Trophoblast cell (in vitro differentiated cells and primary cell): ENCODE measurements around the gene CISTR.

Experiments used
- DNase-seq, 2 donors: peaks; one replicate each; pipeline ENCODE4 v3.0.0-alpha.2; 2016
- H2AFZ ChIP-seq: 2 replicates; pipeline ENCODE4 v1.6.1; 2013; ENCODE audit warnings: low read length, moderate library complexity, mild to moderate bottlenecking; ENCODE audit not compliant: insufficient read depth, poor library complexity
- H2AK5ac ChIP-seq: 2 replicates; pipeline ENCODE4 v1.6.1; 2013; ENCODE audit warnings: mild to moderate bottlenecking, low read length
- H2BK120ac ChIP-seq: 2 replicates; pipeline ENCODE4 v1.6.1; 2013; ENCODE audit warnings: low read length, mild to moderate bottlenecking, moderate library complexity; ENCODE audit not compliant: insufficient read depth, poor library complexity
- H2BK12ac ChIP-seq: 2 replicates; pipeline ENCODE4 v1.6.1; 2013; ENCODE audit warnings: mild to moderate bottlenecking, low read length, moderate library complexity
- H2BK5ac ChIP-seq: 2 replicates; pipeline ENCODE4 v1.6.1; 2013; ENCODE audit warnings: low read length, low read depth, moderate library complexity, mild to moderate bottlenecking; ENCODE audit not compliant: poor library complexity
- H3K14ac ChIP-seq: 2 replicates; pipeline ENCODE4 v1.6.1; 2013; ENCODE audit warnings: mild to moderate bottlenecking, low read length
- H3K18ac ChIP-seq: 2 replicates; pipeline ENCODE4 v1.6.1; 2013; ENCODE audit warnings: mild to moderate bottlenecking, low read length
- H3K23ac ChIP-seq: 2 replicates; pipeline ENCODE4 v1.6.1; 2013; ENCODE audit warnings: low read length
- H3K27ac ChIP-seq: 2 replicates; pipeline ENCODE4 v1.5.1; 2013; ENCODE audit warnings: low read depth, mild to moderate bottlenecking, inconsistent platforms, low read length, moderate library complexity
- H3K27me3 ChIP-seq: 2 replicates; pipeline ENCODE4 v1.6.1; 2013; ENCODE audit warnings: inconsistent platforms, mild to moderate bottlenecking, low read length, moderate library complexity; ENCODE audit not compliant: insufficient read depth
- H3K36me3 ChIP-seq, 2 experiments: 1 replicate in 1 of 2; 2 replicates in 1 of 2; pipeline ENCODE4 v1.6.1; 2013; ENCODE audit warnings: low read length in 2 of 2, mild to moderate bottlenecking in 2 of 2, moderate library complexity in 1 of 2; ENCODE audit not compliant: insufficient read depth in 2 of 2, control insufficient read depth in 1 of 2
- H3K4ac ChIP-seq: 2 replicates; pipeline ENCODE4 v1.6.1; 2013; ENCODE audit warnings: low read depth, mild to moderate bottlenecking, low read length, moderate library complexity
- H3K4me1 ChIP-seq, 2 experiments: 1 replicate in 1 of 2; 2 replicates in 1 of 2; pipeline ENCODE4 v1.6.1; 2013; ENCODE audit warnings: low read length in 2 of 2, mild to moderate bottlenecking in 2 of 2, moderate library complexity in 1 of 2; ENCODE audit not compliant: insufficient read depth in 2 of 2, control insufficient read depth in 1 of 2
- H3K4me2 ChIP-seq: 2 replicates; pipeline ENCODE4 v1.6.1; 2013; ENCODE audit warnings: inconsistent platforms, mild to moderate bottlenecking, low read length, moderate library complexity
- H3K4me3 ChIP-seq: 2 replicates; pipeline ENCODE4 v1.5.1; 2013; ENCODE audit warnings: mild to moderate bottlenecking, low read depth, low read length, inconsistent platforms
- H3K79me1 ChIP-seq: one replicate; pipeline ENCODE4 v1.6.1; 2013; ENCODE audit warnings: low read length
- H3K79me2 ChIP-seq: 2 replicates; pipeline ENCODE4 v1.6.1; 2013; ENCODE audit warnings: low read length, mild to moderate bottlenecking; ENCODE audit not compliant: control insufficient read depth, insufficient read depth, poor library complexity
- H3K9ac ChIP-seq: 2 replicates; pipeline ENCODE4 v1.6.1; 2013; ENCODE audit warnings: mild to moderate bottlenecking, low read length
- H3K9me3 ChIP-seq: 2 replicates; pipeline ENCODE4 v1.6.1; 2013; ENCODE audit warnings: low read depth, mild to moderate bottlenecking, control low read depth, inconsistent platforms, low read length; ENCODE audit not compliant: insufficient read depth
- H4K12ac ChIP-seq: 2 replicates; pipeline ENCODE4 v1.6.1; 2013; ENCODE audit warnings: low read depth, mild to moderate bottlenecking, low read length, moderate library complexity
- H4K8ac ChIP-seq: 2 replicates; pipeline ENCODE4 v1.6.1; 2013; ENCODE audit warnings: low read depth, mild to moderate bottlenecking, low read length, moderate library complexity
- H4K91ac ChIP-seq: one replicate; pipeline ENCODE4 v1.6.1; 2013; ENCODE audit warnings: low read depth, mild to moderate bottlenecking, low read length, moderate library complexity
- WGBS: extraction: QIAGEN DNeasy Blood & Tissue Kit; methylation state at CpG from one replicate; pipeline ENCODE4 v1.1.7; 2013; ENCODE audit warnings: missing lambda C conversion rate; ENCODE audit not compliant: insufficient read length, insufficient coverage; ENCODE audit errors: extremely low coverage; 5-methylcytosine and 5-hydroxymethylcytosine counted together

The CISTR gene

DNA sequence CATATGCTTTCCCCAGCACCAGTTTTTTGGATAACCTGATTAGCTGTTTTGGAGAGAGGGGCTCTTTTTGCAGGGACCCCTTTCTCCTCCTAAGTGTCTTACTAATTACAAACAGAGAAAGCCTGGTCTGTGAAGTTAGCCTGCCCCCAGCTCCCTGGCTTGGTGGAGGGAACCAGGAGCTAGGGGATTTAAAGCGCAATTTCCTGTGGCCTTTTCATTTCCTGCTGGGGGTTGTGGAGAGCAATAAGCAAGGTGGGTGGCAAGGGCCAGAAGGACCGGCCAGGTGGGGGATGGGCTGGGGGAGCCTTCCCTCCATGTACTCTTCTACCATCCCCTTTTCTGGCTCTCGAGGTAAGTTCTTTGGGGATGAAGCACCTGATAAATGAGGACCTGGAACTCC lies 4.1 kb upstream of the CISTR start:
- no CpG with 5 or more reads among the region's 3 CpGs for WGBS
- Histone ChIP-seq H2AFZ (no peak overlapping the region), H2BK12ac (no peak overlapping the region), H2BK120ac (no peak overlapping the region), H2BK5ac (no peak overlapping the region), H3K18ac (no peak overlapping the region), H2AK5ac (no peak overlapping the region), H3K4me2 (no peak overlapping the region), H3K36me3 (no peaks in the 10 kb centered on the region), H3K4me3 (no peak overlapping the region), H3K23ac (no peak overlapping the region), H3K27me3 (peaks cover 46% of the 10 kb centered on the region), H3K79me1 (no peaks in the 10 kb centered on the region), H3K27ac (no peak overlapping the region), H3K4ac (no peak overlapping the region), H3K14ac (no peak overlapping the region), H4K12ac (no peak overlapping the region), H3K79me2 (no peaks in the 10 kb centered on the region), H3K9me3 (peaks cover 4% of the 10 kb centered on the region), H4K8ac (no peak overlapping the region), H4K91ac (no peak overlapping the region), H3K4me1 (peaks cover 6 to 8% of the 10 kb centered on the region in 2 experiments), H3K9ac (no peak overlapping the region)
- no peak for DNase-seq

GRCh38 chr12:53755451-53755891 lies 3.7 kb upstream of the CISTR start:
- no peak overlapping the region for H3K4me2 ChIP-seq
- peaks cover 4% of the 10 kb centered on the region for H3K9me3 ChIP-seq
- WGBS, result no CpG with 5 or more reads among the region's 4 CpGs
- H3K36me3 ChIP-seq, result no peaks in the 10 kb centered on the region
- H3K9ac ChIP-seq, result no peak overlapping the region
- H4K91ac ChIP-seq, result no peak overlapping the region
- no peak overlapping the region for H2AK5ac ChIP-seq
- H3K79me1 ChIP-seq, result no peaks in the 10 kb centered on the region
- peaks cover 50% of the 10 kb centered on the region for H3K27me3 ChIP-seq
- H2BK120ac ChIP-seq, result no peak overlapping the region
- DNase-seq, result no peak
- H2BK5ac ChIP-seq, result no peak overlapping the region
- H3K14ac ChIP-seq, result no peak overlapping the region
- no peak overlapping the region for H3K27ac ChIP-seq
- no peak overlapping the region for H4K8ac ChIP-seq
- no peak overlapping the region for H3K23ac ChIP-seq
- H2BK12ac ChIP-seq, result no peak overlapping the region
- no peak overlapping the region for H2AFZ ChIP-seq
- no peaks in the 10 kb centered on the region for H3K79me2 ChIP-seq
- H3K4me1 ChIP-seq, result peaks cover 9% of the 10 kb centered on the region in 2 experiments
- no peak overlapping the region for H3K18ac ChIP-seq
- no peak overlapping the region for H3K4ac ChIP-seq
- no peak overlapping the region for H3K4me3 ChIP-seq
- no peak overlapping the region for H4K12ac ChIP-seq

DNA sequence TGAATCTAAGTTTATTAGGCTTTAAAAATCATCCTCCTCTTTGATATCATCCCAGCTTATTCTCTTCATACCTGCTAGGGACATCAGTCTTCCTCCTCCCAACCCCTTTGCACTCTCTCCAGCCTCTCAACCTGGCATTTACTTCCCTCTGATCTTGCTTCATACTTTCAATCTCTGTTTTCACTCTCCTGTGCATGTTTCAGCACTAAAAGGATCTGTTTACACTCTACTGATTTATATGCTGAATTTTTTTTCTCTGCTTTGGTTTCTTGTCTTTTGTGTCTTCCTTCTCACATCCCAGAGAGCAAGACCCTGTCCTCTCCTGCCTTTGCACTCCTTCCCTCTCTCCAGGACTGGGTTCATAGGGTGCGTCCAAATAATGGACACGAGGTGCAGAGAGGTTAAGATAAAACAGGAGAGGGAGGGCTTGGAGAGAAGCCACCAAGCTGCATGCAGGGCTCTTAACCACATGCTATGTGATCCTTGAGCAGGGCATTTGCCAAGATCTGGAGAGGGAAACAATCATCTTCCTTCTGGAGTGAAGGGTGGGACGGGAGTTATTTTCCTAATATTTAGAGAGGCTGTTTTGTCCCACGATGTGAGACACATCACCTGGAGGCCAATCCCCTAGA lies 3.0 kb upstream of the CISTR start:
- no peaks in the 10 kb centered on the region for H3K79me1 ChIP-seq
- H2AK5ac ChIP-seq, result no peak overlapping the region
- no peaks in the 10 kb centered on the region for H3K36me3 ChIP-seq
- no peak overlapping the region for H2AFZ ChIP-seq
- H4K12ac ChIP-seq, result no peak overlapping the region
- H2BK12ac ChIP-seq, result no peak overlapping the region
- H3K27me3 ChIP-seq, result peaks cover 57% of the 10 kb centered on the region
- H3K4me2 ChIP-seq, result no peak overlapping the region
- H3K79me2 ChIP-seq, result no peaks in the 10 kb centered on the region
- no peak overlapping the region for H3K4me3 ChIP-seq
- no peak overlapping the region for H2BK5ac ChIP-seq
- no peak for DNase-seq
- H4K91ac ChIP-seq, result no peak overlapping the region
- H2BK120ac ChIP-seq, result no peak overlapping the region
- no peak overlapping the region for H3K18ac ChIP-seq
- no peak overlapping the region for H3K4ac ChIP-seq
- H3K4me1 ChIP-seq, result peaks cover 9% of the 10 kb centered on the region in 2 experiments
- WGBS, result no CpG with 5 or more reads among the region's 4 CpGs
- H3K23ac ChIP-seq, result no peak overlapping the region
- peak overlapping the region; percentile 7 for H3K9ac ChIP-seq
- no peak overlapping the region for H4K8ac ChIP-seq
- H3K14ac ChIP-seq, result no peak overlapping the region
- H3K9me3 ChIP-seq, result peaks cover 4% of the 10 kb centered on the region
- no peak overlapping the region for H3K27ac ChIP-seq

DNA sequence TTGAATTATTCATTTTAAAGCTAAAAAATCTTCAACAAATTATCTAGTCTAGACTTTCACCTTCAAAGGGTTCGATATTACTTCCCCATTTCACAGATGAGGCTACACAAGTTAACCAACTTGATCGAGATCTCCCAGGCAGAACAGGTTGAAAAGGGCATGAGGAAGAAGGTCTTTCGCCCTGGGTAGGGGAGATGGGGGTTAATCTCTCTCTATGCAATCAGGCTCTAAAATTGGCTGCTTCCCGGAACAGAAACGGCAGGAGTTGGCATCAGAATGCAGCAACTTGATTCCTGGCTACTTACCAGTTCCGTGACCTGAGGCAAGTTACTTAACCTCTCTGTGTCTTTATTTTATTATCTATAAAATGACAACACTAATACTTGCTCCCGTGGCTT lies 2.4 kb upstream of the CISTR start:
- Histone ChIP-seq H3K4me3 (no peak overlapping the region), H3K14ac (no peak overlapping the region), H2AK5ac (no peak overlapping the region), H2BK5ac (no peak overlapping the region), H4K12ac (no peak overlapping the region), H4K8ac (no peak overlapping the region), H3K4me2 (no peak overlapping the region), H3K36me3 (no peaks in the 10 kb centered on the region), H3K79me1 (no peaks in the 10 kb centered on the region), H2BK120ac (no peak overlapping the region), H3K4ac (no peak overlapping the region), H3K4me1 (peaks cover 9% of the 10 kb centered on the region in 2 experiments), H2BK12ac (no peak overlapping the region), H2AFZ (no peak overlapping the region), H3K79me2 (no peaks in the 10 kb centered on the region), H3K18ac (no peak overlapping the region), H3K9me3 (peaks cover 4% of the 10 kb centered on the region), H3K27ac (no peak overlapping the region), H4K91ac (no peak overlapping the region), H3K27me3 (peaks cover 63% of the 10 kb centered on the region), H3K9ac (no peak overlapping the region), H3K23ac (no peak overlapping the region)
- no CpG with 5 or more reads among the region's 7 CpGs for WGBS
- no peak for DNase-seq
